Forelimb muscle (tissue), 1 donor: Measurements from ENCODE around the gene SLC35D3. TPM values are rescaled to one million over a fixed set of nuclear protein-coding genes. Genes with fewer than 3 reads are reported as not detected.
"Not testable (repeated sequence)": the region's sequence is repeated elsewhere in the genome, so short reads cannot be mapped to it uniquely, and the experiment has no call there.

Experiments
- DNase-seq: peaks from one replicate; pipeline ENCODE4 v3.0.0-alpha.2; 2013; ENCODE audit warnings: low read depth
- polyA plus RNA-seq: library from polyadenylated mRNA; unstranded; fragments of 120-200 nt; gene quantifications from one replicate; pipeline ENCODE4 v1.2.1, GENCODE V29; 2013; ENCODE audit not compliant: insufficient read length

The SLC35D3 gene
- 0.06 TPM for polyA plus RNA-seq

GRCh38 chr6:136921936-136922684 is at the start of gene SLC35D3:
TSS of gene SLC35D3 (plus strand) at chr6:136922301. CDS start at chr6:136922429, 128 bp downstream.
- no peak for DNase-seq

- no peak for DNase-seq
These were observed 48.4 kb upstream of the SLC35D3 start for GRCh38 chr6:136873748-136874147.

GRCh38 chr6:136876469-136876868 is 45.6 kb upstream of the SLC35D3 start:
- DNase-seq = not testable (repeated sequence)

- no peak for DNase-seq
These were observed 41.2 kb upstream of the SLC35D3 start for GRCh38 chr6:136880748-136881460.

- no peak for DNase-seq
These were observed 36.0 kb upstream of the SLC35D3 start for GRCh38 chr6:136886091-136886490.

GRCh38 chr6:136887953-136888352 is 34.1 kb upstream of the SLC35D3 start:
- no peak for DNase-seq

GRCh38 chr6:136889271-136890193 is 32.6 kb upstream of the SLC35D3 start:
- DNase-seq = no peak

GRCh38 chr6:136890194-136890839 is 31.8 kb upstream of the SLC35D3 start:
- DNase-seq = no peak

GRCh38 chr6:136890986-136891385 is 31.1 kb upstream of the SLC35D3 start:
- no peak for DNase-seq

GRCh38 chr6:136893187-136893586 is 28.9 kb upstream of the SLC35D3 start:
- DNase-seq = no peak

GRCh38 chr6:136895901-136896300 is 26.2 kb upstream of the SLC35D3 start:
- DNase-seq = no peak

GRCh38 chr6:136897071-136897470 is 25.0 kb upstream of the SLC35D3 start:
- no peak for DNase-seq

GRCh38 chr6:136901212-136901784 is 20.8 kb upstream of the SLC35D3 start:
- DNase-seq = no peak

- DNase-seq = not testable (repeated sequence)
These were observed 17.6 kb upstream of the SLC35D3 start for GRCh38 chr6:136904477-136904876.

GRCh38 chr6:136914947-136915346 is 7.2 kb upstream of the SLC35D3 start:
- no peak for DNase-seq

GRCh38 chr6:136918706-136919105 is 3.4 kb upstream of the SLC35D3 start:
- no peak for DNase-seq

GRCh38 chr6:136920216-136920615 is 1.9 kb upstream of the SLC35D3 start:
- DNase-seq = no peak

GRCh38 chr6:136920671-136921380 is 1.3 kb upstream of the SLC35D3 start:
- no peak for DNase-seq

GRCh38 chr6:136921381-136921935 is 643 bp upstream of the SLC35D3 start:
- no peak for DNase-seq

- no peak for DNase-seq
These were observed 545 bp downstream of the SLC35D3 start for GRCh38 chr6:136922685-136923006.
